ENCODE measurements around the gene TRPM3.

TRPM3 gene

DNA sequence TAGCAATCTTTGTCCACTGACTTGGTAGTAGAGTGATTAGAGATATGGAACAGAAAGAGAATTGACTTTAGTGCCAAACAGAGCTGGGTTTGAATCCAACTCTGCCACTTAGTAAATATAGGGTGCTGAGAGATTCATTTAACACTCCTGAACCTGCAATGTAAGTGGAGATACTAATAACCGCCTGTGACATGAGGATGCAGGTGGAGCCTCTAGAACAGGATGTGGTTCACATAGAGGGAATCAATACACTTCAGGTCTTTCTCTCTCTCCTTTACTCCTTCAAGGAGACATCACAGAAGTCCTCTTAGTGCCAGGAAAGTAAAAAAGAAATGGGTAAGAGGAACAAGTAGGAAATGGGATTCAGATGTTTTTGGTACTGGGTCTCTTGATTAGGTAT lies 49.8 kb downstream of the TRPM3 start:
- H3K27ac Mint-ChIP-seq = no peak overlapping the region
- no peaks in the 10 kb centered on the region for H3K36me3 Mint-ChIP-seq
- no peaks in the 10 kb centered on the region for H3K9me3 Mint-ChIP-seq (ENCODE audit: low read depth)
- no peaks in the 10 kb centered on the region for H3K4me1 Mint-ChIP-seq (ENCODE audit: low read depth)
- peaks cover 4% of the 10 kb centered on the region for H3K27me3 Mint-ChIP-seq
- no peak overlapping the region for H3K4me3 Mint-ChIP-seq

DNA sequence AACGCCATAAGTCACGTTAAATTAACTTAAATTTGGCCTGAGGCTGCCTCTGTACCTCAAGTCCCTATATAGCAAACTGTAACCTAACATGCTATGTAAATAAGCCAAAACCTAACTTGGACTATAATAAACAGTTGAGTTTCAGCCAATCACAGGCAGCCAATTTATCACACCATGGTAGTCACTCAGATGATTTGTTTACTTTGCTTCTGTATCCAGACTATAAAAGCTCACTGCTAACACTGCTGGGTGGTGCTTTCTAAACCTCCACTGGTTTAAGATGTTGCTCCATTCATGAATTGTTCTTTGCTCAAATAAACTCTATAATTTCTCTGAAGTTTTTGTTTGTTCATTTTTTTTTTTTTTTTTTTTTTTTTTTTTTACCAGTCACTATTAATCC lies 62.8 kb downstream of the TRPM3 start:
- H3K4me1 Mint-ChIP-seq (ENCODE audit: low read depth) = no peaks in the 10 kb centered on the region
- H3K9me3 Mint-ChIP-seq (ENCODE audit: low read depth) = peaks cover 4% of the 10 kb centered on the region
- H3K36me3 Mint-ChIP-seq = no peaks in the 10 kb centered on the region
- H3K4me3 Mint-ChIP-seq = no peak overlapping the region
- no peak overlapping the region for H3K27ac Mint-ChIP-seq
- peaks cover 2% of the 10 kb centered on the region for H3K27me3 Mint-ChIP-seq

DNA sequence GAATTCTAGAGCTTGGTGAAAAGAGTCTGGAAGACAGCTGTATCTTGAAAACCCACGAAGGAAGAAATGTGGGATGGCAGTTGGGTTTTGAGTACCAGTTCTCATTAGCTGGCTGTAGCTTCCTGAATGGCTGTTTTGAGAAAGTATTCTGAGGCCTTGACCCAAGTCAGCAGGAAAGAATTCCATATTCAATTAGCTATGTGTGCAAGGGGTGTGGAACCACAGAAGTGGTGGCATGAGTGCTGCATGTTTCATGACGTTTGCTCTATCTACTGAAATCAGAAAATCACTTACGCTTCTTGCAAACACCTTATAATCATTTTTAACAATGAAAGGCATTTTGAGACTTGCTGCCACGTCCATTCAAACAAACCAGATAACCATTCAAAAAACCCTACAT lies 69.1 kb downstream of the TRPM3 start:
- Mint-ChIP-seq H3K27me3 (peaks cover 2% of the 10 kb centered on the region), H3K4me1 (ENCODE audit: low read depth) (no peaks in the 10 kb centered on the region), H3K9me3 (ENCODE audit: low read depth) (peaks cover 9% of the 10 kb centered on the region), H3K36me3 (no peaks in the 10 kb centered on the region), H3K4me3 (no peak overlapping the region), H3K27ac (no peak overlapping the region)

DNA sequence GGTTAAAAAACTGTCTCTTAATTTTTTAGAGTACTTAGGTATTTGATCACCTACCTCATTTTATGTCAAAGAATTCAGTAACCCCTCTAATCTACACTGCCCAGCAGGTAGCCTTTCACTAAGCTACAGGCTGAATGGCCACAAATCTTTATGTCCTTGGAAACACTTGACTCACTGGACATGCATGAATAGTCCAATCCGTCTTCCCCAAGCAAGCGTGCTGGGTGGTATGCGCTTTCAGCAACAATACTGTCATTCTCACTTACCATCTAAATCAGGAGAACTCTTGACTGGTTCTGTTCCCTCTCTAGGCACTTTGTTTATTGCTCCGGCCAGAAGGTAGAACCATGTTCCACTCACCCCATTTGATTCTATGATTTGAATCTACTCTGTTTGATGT lies 73.1 kb downstream of the TRPM3 start:
- Mint-ChIP-seq H3K27ac (no peak overlapping the region), H3K4me3 (no peak overlapping the region), H3K4me1 (ENCODE audit: low read depth) (no peaks in the 10 kb centered on the region), H3K36me3 (no peaks in the 10 kb centered on the region), H3K27me3 (no peaks in the 10 kb centered on the region), H3K9me3 (ENCODE audit: low read depth) (peaks cover 7% of the 10 kb centered on the region)

DNA sequence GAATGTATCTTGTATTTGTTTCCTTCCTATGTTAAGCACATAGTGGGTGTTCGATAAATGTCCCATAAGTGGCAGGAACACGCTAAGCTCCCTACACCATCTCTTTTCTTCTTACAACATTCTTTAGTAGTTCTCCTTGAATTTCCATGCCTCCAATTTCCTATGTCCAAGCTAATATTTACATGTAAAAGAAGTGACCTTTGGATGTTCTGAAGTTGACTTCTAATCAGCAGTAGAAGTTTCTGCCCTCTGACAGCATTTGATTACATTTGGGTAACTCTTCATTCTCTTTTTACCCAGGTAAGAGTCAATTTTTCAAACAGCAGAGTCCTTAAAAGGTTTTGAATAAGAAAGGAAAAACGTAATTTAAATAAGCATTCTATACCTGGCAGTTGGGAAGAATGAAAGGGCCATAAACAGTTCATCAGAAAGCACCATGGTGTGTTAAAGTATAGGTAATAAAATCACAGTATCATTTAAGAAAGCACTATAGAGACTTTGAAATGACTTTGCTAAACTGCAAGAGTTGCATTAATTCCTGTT lies 78.9 kb downstream of the TRPM3 start:
- H3K4me1 Mint-ChIP-seq (ENCODE audit: low read depth) = no peaks in the 10 kb centered on the region
- no peaks in the 10 kb centered on the region for H3K9me3 Mint-ChIP-seq (ENCODE audit: low read depth)
- H3K27ac Mint-ChIP-seq = no peak overlapping the region
- H3K36me3 Mint-ChIP-seq = no peaks in the 10 kb centered on the region
- no peak overlapping the region for H3K4me3 Mint-ChIP-seq
- no peaks in the 10 kb centered on the region for H3K27me3 Mint-ChIP-seq

DNA sequence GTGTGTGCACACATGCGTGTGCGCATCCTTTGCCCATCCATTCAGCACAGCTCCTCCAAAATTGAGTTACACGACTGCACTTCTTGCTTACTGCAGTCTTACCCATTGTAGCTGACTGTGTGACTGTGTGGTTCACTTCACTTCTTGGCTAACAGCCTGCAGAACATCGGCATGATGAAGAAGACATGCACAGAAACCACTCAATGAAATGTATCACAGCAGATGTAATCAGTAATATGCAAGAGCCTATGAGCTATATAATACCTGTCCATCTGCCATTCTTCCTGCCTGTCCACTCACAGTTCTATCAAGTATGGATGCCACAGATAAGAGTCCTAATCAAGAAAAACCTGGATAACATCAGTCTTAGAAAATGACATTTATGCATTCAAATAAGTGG lies 83.9 kb downstream of the TRPM3 start:
- Mint-ChIP-seq H3K27ac (no peak overlapping the region), H3K4me3 (no peak overlapping the region), H3K9me3 (ENCODE audit: low read depth) (no peaks in the 10 kb centered on the region), H3K36me3 (no peaks in the 10 kb centered on the region), H3K4me1 (ENCODE audit: low read depth) (no peaks in the 10 kb centered on the region), H3K27me3 (no peaks in the 10 kb centered on the region)

DNA sequence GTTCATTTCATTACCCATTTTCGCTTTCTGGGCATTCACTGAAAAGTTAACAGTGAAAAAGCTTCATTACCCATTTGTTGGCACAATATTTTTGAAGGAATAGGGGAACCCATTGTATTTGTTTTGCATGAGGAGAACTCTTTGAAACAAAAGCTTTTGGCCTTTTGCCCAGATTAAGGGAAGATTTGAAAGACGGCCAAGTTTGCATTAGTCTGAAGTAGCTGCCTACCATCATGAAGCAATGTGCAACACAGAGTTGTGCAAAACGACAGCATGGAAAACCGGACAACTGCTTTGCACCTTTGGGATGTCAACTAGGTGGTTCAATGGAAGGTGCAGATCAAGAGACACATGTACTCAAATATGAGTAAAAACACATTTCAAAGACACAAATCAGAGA lies 84.9 kb downstream of the TRPM3 start:
- Mint-ChIP-seq H3K27ac (no peak overlapping the region), H3K4me3 (no peak overlapping the region), H3K9me3 (ENCODE audit: low read depth) (no peaks in the 10 kb centered on the region), H3K27me3 (no peaks in the 10 kb centered on the region), H3K36me3 (no peaks in the 10 kb centered on the region), H3K4me1 (ENCODE audit: low read depth) (no peaks in the 10 kb centered on the region)

DNA sequence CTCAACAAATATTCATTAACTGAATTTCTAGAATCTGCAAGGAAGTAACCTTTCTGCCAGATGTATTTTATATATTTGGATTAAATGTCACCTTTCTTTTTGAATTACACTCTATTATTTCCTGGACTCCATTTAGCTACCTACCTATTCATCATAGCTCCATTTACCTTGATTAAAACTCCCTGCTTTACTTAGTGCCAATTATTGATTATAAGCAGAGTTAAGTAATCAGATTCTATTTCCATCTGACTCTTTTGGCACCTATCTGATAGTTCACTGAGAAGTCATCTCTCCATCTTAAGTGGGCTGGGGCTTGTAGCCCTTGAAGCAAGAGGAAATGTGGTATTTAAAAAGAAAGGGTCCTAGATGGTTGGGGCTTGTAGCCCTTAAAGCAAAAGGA lies 88.6 kb downstream of the TRPM3 start:
- no peaks in the 10 kb centered on the region for H3K9me3 Mint-ChIP-seq (ENCODE audit: low read depth)
- H3K27ac Mint-ChIP-seq = no peak overlapping the region
- no peaks in the 10 kb centered on the region for H3K4me1 Mint-ChIP-seq (ENCODE audit: low read depth)
- H3K36me3 Mint-ChIP-seq = no peaks in the 10 kb centered on the region
- H3K4me3 Mint-ChIP-seq = no peak overlapping the region
- no peaks in the 10 kb centered on the region for H3K27me3 Mint-ChIP-seq

DNA sequence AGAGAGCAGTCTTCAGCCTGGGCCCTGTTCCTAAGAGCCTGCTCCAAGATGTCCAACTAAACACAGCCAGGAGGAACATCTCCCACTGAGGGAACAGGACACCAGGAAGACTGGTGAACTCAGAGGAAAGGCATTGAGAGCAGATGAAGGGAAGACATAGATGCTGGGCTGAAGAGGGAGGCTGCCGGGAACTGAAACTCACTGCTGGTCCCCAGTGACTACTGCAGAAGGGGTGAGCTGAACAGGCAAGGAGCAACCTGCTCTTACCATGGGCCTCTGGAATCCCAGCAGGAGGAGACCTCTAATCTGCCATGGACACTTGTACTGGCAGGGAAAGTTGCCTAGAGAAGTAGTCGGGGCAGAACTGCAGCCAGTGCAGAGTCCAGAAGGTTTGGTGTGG lies 95.7 kb downstream of the TRPM3 start:
- Mint-ChIP-seq H3K4me1 (ENCODE audit: low read depth) (no peaks in the 10 kb centered on the region), H3K9me3 (ENCODE audit: low read depth) (no peaks in the 10 kb centered on the region), H3K27ac (no peak overlapping the region), H3K27me3 (no peaks in the 10 kb centered on the region), H3K36me3 (no peaks in the 10 kb centered on the region), H3K4me3 (no peak overlapping the region)

DNA sequence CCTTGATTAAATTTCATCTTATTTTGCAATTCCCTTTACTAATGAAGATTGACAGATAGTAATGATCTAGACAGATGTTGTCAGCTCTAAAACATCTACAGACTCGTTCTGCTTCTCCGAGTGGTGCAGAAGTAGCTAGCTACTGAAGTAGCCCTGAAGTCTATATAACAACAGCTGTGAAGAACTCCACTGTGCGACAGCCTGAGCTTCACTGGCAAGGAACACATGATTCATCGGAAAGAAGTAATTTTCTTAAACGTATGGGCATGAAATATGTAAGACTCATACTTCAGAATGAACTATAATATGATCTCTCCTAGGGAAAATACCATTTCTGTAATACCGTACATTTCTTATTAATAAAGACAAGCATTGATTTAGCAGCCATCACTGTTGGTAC lies 96.2 kb downstream of the TRPM3 start:
- no peaks in the 10 kb centered on the region for H3K4me1 Mint-ChIP-seq (ENCODE audit: low read depth)
- no peak overlapping the region for H3K27ac Mint-ChIP-seq
- H3K9me3 Mint-ChIP-seq (ENCODE audit: low read depth) = no peaks in the 10 kb centered on the region
- H3K27me3 Mint-ChIP-seq = no peaks in the 10 kb centered on the region
- H3K36me3 Mint-ChIP-seq = no peaks in the 10 kb centered on the region
- H3K4me3 Mint-ChIP-seq = no peak overlapping the region

DNA sequence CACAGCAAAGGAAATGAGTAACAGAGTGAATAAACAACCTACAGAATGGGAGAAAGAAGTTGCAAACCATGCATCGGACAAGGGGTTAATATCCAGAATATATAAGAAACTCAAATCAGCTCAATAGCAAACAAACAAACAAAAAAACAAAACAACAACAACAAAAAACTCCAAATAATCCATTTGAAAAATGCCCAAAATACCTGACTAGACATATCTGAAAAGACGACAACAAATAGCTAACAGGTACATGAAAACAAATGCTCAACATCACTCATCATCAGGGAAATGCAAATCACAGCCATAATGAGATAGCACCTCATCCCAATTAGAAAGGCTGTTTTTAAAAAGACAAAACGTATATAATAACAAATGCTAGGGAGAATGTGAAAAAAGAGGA lies 111.2 kb downstream of the TRPM3 start:
- Mint-ChIP-seq H3K27me3 (no peaks in the 10 kb centered on the region), H3K27ac (no peak overlapping the region), H3K4me3 (no peak overlapping the region), H3K9me3 (ENCODE audit: low read depth) (peaks cover 4% of the 10 kb centered on the region), H3K36me3 (no peaks in the 10 kb centered on the region), H3K4me1 (ENCODE audit: low read depth) (no peaks in the 10 kb centered on the region)

DNA sequence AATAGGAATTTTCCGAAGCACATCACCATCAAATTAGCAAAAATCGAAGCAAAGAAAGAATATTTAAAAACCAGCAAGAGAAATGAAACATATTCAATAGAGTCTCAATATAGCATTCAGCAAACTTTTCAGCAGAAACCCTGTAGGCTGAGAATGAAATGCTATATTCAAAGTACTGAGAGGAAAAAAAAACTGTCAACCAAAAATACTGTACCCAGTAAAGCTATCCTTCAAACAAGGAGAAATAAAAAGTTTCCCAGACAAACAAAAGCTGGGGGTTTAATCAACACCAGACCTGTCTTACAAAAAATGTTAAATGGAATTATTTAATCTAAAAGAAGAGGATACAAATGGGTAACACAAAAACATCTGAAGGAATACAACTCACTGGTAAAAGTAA lies 116.0 kb downstream of the TRPM3 start:
- no peak overlapping the region for H3K27ac Mint-ChIP-seq
- no peaks in the 10 kb centered on the region for H3K36me3 Mint-ChIP-seq
- H3K4me1 Mint-ChIP-seq (ENCODE audit: low read depth) = no peaks in the 10 kb centered on the region
- no peaks in the 10 kb centered on the region for H3K27me3 Mint-ChIP-seq
- peaks cover 4% of the 10 kb centered on the region for H3K9me3 Mint-ChIP-seq (ENCODE audit: low read depth)
- H3K4me3 Mint-ChIP-seq = no peak overlapping the region

DNA sequence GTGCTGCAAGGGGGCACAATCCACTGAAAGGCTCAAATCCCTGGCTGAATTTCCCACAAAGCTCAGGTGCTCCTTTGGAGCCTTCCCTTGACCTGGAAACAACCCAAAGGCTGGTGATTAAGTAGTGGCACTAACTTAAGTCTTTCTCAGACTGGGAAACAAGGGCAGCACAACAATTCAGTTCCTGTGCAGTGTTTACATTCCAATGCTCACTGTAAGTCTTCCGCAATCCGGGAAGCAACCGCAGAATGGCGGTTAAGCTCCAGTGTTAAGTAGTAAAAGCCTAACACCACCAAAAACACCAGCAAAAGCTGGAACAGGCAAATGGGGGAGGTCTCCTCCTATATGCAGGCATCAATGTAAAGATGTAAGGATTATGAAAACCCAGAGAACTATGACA lies 117.2 kb downstream of the TRPM3 start:
- Mint-ChIP-seq H3K9me3 (ENCODE audit: low read depth) (peaks cover 4% of the 10 kb centered on the region), H3K27me3 (no peaks in the 10 kb centered on the region), H3K4me1 (ENCODE audit: low read depth) (no peaks in the 10 kb centered on the region), H3K4me3 (no peak overlapping the region), H3K36me3 (no peaks in the 10 kb centered on the region), H3K27ac (no peak overlapping the region)

DNA sequence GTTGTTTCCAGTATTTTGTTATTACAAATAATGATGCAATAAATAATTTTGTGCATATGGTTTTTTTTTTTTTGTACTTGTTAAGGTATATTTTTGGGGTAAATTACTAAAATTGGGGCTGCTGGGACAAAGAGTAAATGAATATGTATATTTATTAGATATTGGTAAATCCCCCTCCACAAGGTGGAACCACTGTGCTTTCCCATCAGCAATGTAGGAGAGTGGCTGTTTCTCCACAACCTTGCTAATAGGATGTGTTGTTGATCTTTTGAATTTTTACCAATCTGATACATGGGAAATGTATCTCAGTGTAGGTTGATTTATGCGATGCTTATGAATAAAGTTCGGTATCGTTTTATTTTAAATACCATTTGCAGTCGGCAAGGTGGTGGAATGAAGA lies 118.1 kb downstream of the TRPM3 start:
- no peaks in the 10 kb centered on the region for H3K36me3 Mint-ChIP-seq
- peaks cover 4% of the 10 kb centered on the region for H3K9me3 Mint-ChIP-seq (ENCODE audit: low read depth)
- no peaks in the 10 kb centered on the region for H3K4me1 Mint-ChIP-seq (ENCODE audit: low read depth)
- H3K27me3 Mint-ChIP-seq = peaks cover 1% of the 10 kb centered on the region
- H3K4me3 Mint-ChIP-seq = no peak overlapping the region
- no peak overlapping the region for H3K27ac Mint-ChIP-seq

DNA sequence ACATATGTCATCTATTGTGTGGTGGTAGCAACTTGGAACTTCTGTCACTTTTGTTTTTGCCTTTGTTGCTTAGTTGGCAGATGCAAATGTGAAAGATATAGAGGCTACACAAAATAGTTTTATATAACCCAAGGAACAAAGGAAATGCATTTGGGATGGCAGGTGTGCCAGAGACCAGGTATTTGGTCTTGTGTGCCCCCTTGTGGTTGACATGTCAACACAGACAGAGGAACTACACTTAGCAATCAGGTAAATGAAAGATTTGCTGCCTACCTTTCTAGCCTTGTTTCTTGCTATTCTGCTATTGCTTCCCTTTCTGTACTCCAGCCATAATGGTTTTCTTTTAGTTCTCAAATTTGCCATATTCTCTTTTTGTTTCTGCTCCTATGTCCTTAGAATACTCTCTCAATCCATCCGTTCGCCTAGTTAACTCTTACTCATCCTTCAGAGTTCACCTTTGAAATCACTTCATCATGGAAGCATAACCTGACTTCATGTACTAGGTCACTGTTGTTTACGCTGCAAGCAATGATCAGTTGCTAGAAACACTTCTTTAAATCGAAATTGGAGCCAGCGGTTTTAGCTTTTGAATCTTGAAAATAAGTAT lies 119.5 kb downstream of the TRPM3 start:
- no peaks in the 10 kb centered on the region for H3K36me3 Mint-ChIP-seq
- H3K4me1 Mint-ChIP-seq (ENCODE audit: low read depth) = no peaks in the 10 kb centered on the region
- no peaks in the 10 kb centered on the region for H3K9me3 Mint-ChIP-seq (ENCODE audit: low read depth)
- no peak overlapping the region for H3K27ac Mint-ChIP-seq
- no peak overlapping the region for H3K4me3 Mint-ChIP-seq
- H3K27me3 Mint-ChIP-seq = peaks cover 1% of the 10 kb centered on the region

DNA sequence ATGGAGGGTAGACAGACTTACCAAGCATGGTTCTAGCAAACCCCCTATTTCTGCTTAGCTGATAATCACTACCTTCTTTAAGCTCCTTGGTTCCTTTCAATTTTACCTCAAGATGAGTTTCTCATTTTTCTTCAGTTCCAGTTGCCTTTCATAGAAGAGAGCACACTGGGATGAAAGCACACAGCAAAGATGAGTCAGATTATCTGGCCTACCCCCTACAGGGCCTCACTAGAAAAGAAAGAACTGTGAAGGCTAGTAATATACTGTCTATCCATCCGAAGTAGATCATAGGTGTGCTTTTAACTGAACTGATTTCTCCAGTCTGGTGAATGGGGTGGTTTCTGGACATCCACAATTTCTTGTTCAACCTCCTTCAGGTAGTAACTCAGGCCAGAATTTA lies 122.5 kb downstream of the TRPM3 start:
- Mint-ChIP-seq H3K9me3 (ENCODE audit: low read depth) (no peaks in the 10 kb centered on the region), H3K36me3 (no peaks in the 10 kb centered on the region), H3K27ac (no peak overlapping the region)

More for the DNA sequence above, 122.5 kb downstream of the TRPM3 start:
- H3K4me1 Mint-ChIP-seq (ENCODE audit: low read depth) = no peaks in the 10 kb centered on the region
- H3K27me3 Mint-ChIP-seq = peaks cover 1% of the 10 kb centered on the region
- H3K4me3 Mint-ChIP-seq = no peak overlapping the region
